GM18520 (cell line): ENCODE results near the gene CAMSAP3.
"Not testable (repeated sequence)": the region's sequence is repeated elsewhere in the genome, so short reads cannot be mapped to it uniquely, and the experiment has no call there.

ENCODE experiments used
- ATAC-seq: cut with Tn5 transposase; IDR thresholded peaks from one replicate; pipeline ENCODE4 v1.9.1; 2021; ENCODE audit not compliant: unreplicated experiment

Gene CAMSAP3

DNA sequence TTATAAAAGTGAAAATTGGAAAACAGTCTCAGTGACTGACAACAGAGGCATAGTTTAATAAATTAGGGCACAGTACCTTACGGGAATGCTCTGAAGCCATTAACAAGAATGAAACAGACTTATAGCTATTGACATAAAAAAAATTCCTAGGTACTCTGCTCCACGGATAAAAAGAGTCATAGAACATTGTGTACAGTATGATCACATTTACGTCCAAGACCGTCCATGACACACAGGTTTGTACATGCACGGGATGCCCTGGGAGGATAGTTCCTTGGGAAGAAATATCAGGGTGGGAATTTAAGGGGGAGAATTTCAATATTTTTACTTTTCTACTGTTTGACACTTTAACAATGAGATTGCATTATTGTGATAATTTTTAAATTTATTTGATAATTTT lies 24.9 kb upstream of the CAMSAP3 start:
- no peak for ATAC-seq

DNA sequence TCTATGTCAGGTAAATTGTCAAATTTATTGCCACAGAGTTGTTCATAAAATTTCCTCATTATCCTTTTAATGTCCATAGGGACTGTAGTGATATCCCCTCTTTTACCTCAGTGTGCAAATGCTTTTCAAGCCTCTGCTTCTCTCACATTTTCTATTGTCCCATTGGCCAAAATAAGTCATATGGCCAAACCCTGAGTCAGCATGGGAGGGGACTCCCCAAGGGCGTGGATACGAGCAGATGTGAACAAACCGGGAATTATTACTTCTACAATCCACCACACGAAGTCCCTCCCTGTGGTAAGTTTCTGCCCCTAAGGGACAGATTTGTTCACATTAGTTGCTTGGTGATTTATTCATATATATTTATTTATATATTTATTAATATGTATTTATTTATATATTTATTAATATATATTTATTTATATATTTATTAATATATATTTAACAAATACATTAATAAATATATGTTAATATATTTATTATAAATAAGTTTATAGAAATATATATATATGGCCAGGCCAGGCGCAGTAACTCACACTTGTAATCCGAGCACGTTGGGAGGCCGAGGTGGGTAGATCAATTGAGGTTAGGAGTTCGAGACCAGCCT lies 20.1 kb upstream of the CAMSAP3 start:
- ATAC-seq = no peak

DNA sequence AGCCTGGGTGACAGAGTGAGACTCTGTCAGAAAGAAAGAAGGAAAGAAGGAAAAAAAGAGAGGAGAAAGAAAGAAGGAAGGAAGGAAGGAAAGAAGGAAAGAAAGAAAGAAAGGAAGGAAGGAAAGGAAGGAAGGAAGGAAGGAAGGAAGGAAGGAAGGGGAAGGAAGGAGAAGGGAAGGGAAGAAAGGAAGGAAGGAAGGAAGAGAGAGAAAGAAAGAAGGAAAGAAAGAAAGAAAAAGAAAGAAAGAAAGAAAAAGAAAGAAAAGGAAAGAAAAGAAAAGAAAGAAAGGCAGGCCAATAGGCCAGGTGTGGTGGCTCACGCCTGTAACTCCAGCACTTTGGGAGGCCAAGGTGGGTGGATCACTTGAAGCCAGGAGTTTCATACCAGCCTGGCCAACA lies 18.2 kb upstream of the CAMSAP3 start:
- not testable (repeated sequence) for ATAC-seq

DNA sequence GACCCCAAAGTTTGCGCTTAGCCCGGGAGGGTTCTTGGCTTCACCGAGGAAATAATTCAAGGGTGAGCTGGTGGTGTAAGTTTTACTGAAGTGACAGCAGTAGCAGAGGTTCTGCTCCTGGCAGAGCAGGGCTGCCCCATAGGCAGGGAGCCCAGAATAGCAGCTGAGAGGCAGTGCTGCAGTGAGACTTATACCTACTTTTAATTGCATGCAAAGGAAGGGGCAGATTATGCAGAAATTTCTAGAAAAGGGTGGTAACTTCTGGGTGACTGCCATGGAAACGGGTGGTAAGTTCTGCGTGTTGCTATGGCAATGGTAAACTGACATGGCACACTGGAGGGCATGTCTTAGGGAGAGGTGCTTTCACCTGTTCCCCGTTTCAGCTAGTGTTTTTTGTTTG lies 17.5 kb upstream of the CAMSAP3 start:
- no peak for ATAC-seq

DNA sequence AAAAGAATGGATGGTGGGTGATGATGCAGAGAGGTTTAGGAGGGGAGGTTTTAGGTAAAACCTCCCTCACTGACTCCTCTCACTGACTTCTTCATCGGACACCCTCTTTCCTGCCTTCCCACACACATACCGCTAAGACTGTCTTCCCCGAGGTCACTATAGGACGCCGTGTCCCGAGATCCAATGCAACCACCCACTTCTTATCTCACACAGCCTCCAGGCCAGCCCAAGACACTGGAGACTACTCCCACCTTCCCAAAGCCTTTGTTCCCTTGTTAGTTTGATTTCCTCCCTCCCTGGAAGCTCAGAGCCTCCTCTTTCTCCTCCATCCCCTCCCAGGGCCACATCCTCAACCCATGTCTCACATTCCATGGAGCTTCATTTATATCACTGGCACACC lies 16.5 kb upstream of the CAMSAP3 start:
- no peak for ATAC-seq

DNA sequence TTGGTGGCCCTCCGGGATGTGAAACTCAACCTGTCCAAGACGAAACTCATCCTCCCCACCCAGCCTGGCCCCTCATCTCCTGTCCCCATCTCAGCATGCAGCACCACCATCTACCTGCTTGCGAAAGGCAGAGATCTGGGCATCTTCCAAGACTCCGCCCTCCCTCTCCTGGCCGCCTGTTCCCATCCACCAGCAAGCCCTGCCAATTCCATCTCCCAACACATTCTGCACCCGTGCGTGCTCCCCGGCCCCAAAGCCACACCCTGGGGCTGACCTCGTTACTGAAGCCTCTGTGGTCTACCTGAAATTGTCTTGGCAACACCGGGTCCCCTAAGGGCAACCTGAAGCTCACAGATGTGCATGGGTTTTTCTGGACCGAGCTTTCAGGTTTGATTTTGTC lies 13.2 kb upstream of the CAMSAP3 start:
- ATAC-seq = no peak

DNA sequence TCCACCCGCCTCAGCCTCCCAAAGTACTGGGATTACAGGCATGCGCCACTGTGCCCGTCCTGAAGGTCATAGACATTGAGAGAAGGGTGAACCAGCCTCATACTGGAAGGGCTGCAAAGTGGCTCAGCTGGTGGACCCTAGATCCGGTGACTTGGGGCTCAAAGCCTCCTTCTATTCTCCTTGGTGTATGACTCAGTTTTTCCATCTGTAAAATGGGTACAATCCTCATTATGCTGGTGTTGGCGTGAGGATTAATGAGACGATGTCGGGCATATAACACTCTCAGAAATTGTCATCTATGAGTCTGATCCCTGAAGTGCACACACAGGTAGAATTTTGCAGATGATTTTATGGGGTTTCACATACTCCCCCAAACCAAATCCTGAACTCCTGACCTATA lies 5.8 kb upstream of the CAMSAP3 start:
- no peak for ATAC-seq

DNA sequence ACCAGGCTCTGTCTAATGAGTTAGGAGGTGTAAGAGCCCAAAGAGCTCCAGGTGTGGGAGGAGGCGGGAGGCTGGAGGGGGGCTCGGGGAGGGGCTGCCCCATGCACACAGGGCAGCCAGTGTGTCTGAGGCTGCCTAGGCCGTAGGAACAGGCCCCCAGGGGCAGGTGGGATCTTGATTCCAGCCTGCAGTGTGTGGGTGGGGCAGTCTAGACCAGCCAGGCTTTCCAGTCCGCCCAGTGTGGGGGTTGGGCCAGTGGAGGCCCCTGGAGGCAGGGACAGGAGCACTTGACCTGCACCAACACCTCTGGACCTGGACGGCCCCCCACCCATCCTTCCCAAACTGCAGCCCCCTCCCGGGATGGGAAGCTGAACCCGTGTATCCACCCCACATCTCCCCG lies 5.4 kb upstream of the CAMSAP3 start:
- no peak for ATAC-seq

DNA sequence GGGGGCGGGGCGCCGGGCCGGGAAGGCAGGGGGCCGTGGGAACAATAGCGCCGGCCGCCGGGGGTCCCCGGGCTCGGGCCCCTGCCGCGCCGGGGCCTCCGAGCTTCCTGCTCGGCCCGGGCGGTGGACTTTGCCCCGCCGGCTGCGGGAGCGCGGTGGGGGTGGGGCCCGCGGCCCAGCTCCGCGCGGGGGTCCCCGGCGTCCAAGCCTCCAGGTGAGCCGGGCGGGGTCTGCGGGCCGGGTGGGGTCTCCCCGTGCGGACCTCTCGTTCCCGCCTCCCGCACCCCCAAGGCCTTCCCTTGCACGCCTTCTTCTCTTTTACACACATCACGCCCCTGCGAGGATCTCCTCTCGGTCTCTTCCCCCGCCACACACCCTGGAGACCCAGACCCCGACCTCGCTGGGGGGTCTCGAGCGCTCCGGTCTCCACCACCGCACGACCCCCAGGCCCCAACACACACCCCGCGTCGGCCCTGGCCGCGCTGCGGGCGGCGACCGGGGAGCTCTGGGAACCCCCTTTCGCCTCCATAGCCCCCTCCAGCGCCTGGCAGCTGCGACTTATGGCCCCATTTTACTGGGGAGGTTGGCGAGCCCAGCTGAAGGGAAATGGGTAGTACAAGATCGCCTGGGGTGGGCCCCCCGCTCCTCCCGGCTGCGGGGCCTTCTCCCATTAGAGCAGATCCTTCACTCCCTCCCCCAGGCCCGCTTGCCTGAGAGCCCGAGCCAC lies 711 bp downstream of the CAMSAP3 start:
- no peak for ATAC-seq

DNA sequence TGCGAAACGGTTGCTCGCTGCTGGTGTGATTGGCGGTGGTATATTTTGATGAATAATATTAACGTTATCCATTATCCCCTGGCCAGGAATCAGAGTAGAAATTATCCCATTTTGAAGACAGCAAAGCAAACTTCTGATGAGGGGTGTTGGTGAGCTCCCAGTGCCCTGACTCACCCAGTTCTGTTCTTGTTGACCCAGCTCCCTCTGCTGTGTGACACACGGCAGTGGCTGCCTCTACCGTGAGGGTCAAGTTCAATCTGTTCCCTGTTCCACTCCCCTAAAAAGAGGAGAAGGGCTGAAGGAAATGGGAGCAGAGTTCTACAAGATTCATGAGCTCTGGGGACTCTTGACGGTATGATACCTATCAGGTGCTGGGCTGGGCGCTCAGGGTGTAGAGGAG lies 2.0 kb downstream of the CAMSAP3 start:
- ATAC-seq = no peak

DNA sequence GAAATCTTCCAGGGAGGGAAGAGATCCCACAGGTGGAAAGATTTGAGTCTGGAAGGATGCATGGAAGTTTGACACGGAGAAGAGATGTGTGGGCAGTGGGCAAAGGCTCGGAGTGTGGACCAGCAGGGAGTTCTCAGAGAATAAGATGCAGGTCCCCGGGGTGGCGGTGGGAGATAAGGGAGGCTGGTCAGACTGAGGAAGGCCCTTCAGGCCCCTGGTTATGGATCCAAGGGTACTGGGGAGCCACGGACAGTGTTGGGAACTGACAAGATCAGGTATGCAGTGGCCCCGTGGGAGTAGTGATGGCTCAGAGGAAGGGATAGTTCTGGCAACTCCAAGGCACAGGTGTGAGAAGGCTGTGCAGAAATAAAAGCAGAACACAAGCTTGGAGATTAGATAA lies 2.5 kb downstream of the CAMSAP3 start:
- no peak for ATAC-seq

DNA sequence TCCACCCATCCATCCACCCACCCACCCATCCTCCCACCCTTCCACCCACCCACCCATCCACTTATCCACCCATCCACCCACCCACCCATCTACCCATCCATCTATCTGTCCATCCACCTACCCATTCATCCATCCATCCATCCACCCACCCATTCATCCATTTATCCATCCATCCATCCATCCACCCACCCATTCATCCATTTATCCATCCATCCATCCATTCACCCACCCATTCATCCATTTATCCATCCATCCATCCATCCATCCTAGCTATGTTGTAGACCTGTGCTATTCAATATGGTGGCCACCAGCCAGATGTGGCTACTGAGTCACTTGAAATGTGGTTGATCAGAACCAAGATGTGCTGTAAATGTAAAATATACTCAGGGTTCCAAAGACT lies 5.1 kb downstream of the CAMSAP3 start:
- no peak for ATAC-seq

DNA sequence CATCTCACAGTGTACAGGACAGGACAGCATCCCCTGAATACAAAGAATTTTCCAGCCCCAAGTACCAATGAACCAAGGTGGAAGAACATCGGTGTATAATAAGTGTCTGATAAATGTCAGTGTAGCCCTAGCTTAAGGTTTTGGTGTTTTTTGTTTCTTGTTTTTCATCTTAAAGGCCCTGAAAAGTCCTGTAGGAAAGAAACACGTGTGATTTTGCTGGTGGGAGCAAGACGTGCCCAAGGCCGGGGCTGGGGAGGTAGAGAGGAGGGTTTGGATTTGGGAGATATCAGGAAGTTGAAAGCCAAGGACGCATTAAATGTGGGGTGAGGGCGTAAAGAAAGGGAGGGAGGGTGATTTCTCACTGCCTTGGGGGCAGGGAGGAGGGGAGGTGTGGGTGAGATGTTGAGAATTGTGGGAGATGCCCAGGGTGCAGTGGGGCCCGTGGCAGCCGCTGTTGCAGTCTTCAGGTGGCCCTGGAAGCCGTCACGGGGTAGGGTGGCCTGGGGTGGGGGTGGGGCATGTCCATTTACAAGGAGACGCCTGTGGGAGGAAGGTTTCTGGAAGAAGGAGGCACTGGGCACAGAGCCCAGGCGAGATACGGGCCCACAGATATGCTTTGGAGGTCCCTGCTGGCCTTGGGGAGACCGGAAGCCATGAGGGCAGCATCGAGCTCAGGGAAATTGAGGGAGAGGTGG lies 6.7 kb downstream of the CAMSAP3 start:
- no peak for ATAC-seq

DNA sequence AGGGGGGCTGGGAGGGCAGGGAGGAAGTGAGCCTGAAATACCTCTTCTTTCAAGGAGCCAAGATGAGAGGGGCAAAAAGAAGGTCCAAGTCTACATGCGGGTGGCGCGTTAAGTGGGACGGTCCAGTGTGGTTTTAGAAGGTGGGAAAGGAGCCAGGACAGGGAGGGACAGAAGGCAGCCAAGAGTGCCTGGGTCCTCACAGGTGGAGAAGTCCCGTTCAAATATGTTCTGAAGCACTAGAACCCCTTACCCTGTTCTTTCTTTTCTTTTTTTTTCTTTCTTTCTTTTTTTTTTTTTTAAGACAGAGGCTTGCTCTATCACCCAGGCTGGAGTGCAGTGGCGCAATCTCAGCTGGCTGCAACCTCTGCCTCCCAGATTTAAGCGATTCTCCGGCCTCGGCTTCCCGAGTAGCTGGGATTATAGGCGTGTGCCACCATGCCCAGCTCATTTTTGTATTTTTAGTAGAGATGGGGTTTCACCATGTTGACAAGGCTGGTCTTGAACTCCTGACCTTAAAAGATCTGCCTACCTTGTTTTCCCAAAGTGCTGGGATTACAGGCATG lies 7.4 kb downstream of the CAMSAP3 start:
- ATAC-seq = no peak

DNA sequence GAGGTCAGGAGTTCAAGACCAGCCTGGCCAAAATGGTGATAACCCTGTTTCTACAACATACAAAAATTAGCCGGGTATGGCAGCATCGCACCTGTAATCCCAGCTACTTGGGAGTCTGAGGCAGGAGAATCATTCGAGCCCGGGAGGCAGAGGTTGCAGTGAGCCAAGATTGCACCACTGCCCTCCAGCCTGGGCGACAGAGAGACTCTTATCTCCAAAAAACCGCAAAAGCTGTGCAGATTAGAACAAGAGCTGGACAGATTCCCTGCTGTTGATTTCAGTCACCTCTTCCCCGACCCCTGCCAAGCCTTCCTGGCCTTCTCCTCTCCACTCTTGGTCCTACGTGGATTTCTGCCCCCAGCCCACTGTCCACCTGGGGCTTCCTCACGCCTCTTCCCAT lies 8.3 kb downstream of the CAMSAP3 start:
- ATAC-seq = no peak

DNA sequence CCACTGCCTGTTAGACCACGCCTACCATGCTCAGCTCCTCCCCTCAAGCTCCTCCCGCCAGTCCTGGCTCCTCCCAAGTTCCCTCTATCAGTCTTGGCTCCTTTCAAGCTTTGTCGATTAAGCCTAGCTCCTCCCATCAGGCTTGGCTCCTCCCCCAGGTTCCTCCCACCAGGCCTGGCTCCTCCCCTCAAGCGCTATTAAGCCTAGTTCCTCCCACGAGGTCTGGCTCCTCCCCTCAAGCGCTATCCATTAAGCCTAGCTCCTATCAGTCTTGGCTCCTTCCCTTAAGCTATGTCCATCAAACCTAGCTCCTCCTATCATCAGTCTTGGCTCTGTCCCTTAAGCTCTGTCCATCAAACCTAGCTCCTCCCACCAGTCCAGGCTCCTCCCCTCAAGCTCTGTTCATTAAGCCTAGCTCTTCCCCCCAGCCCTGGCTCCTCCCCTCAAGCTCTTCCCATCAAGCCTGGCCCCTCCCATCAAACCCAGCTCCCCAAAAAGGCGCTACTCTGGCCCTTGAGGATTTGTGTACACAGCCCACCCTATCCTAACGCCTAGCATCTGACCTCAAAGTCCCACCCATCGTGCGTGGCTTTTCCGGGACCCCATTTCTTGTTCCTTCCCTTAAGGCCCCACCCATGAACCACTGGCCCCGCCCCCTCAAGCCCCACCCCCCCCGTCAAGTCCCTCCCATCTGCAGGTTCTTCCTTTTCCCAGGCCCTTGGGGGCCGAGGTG lies 10.0 kb downstream of the CAMSAP3 start:
- no peak for ATAC-seq

DNA sequence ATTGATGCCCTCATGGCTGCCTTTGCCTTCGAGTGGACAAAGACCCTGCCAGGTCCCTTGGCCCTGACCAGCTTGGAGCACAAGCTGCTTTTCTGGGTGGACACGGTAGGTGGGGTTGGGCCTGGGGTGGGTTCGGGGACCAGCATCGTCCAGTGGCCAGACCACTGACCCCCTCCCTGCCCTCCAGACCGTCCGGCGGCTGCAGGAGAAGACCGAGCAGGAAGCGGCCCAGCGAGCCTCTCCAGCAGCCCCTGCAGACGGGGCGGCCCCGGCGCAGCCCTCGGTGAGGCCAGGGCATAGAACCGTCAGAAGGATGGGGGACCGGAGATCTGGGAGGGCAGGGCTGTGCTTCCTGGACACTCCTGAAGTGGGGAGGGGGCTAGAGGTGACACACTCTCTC lies 10.6 kb downstream of the CAMSAP3 start:
- no peak for ATAC-seq

DNA sequence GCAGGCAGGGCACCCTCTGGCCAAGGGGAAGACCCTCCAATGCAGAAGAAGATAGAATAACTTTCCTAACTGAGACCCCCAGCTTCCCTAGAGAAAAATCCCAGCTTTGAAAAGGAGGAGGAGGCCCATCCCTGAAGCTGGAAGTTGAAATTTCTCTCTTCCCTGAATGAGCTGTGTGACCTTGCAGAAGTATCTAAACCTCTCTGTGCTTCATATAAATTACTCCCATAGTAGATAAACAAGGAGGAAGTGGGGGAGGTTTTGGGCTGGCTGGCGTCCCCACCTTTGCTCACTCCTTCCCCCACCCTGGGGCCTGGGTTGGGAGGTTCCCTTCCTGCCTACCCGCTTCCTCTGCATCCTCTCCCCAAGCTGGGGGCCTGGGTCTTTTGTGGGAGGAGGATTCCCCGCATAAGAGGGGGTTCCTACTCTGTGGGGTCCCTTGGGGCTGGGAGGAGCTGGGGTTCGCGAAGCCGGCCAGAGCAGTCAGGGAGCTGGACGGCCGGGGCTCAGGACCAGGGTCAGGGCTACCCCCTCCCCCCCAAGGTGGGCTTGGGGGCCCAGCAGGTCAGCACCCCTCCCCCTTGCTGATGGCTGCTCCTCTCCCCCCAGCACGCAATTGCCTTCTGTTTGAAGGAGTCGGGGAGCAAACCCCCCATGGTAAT lies 11.7 kb downstream of the CAMSAP3 start:
- no peak for ATAC-seq

DNA sequence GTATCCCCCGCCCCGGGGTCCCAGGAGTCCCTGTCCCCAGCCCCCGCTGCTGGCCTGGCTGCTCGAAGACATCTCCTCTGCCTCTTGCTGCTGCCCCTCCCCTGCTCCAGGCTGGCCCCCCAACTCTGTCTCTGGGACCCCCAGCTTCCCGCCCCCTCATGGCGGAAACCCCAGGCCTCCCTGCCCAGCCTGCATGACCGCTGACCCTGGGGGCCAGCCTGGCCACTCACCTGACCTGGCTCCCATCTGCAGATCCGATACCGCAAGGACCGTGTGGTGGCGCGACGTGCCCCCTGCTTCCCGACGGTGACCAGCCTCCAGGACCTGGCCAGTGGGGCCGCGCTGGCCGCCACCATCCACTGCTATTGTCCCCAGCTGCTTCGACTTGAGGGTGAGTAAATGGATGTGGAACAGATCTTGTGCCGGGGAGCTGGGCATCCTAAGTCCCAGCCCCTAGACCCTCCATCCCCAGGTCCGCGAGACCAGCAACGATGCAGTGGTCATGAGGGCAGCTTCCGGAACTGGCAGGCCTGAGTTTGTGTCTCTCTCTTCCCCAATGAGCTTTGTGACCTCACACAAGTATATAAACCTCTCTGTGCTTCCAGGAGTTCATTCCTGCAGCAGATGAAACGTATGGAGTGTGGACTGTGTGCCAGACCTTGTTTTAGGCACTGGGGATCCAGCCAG lies 12.4 kb downstream of the CAMSAP3 start:
- no peak for ATAC-seq

DNA sequence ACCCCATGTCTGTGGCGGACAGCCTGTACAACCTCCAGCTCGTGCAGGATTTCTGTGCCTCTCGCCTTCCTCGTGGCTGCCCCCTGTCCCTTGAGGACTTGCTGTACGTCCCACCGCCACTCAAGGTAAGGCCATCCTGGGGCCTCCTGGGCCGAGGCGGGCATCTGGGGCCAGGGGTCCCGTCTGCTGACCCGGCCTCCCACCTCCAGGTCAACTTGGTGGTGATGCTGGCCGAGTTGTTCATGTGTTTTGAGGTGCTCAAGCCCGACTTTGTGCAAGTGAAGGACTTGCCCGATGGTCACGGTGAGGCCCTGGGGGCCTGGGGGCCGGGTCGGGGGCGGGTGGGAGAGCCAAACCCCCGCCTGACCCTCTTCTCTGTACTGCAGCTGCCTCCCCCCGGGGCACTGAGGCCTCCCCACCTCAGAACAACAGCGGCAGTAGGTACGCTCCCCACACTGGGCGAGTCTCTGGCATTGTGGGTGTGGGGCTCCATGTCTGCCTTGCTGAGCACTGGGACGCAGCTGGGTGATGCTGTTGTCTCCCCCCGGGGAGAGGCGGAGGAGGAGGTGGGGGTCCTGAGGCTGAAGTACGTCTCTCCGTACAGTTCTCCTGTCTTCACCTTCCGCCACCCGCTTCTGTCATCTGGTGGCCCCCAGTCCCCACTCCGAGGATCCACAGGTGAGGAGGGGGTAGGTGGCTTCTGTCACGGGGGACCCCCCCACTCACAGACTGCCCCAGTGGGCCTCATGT lies 15.0 kb downstream of the CAMSAP3 start:
- no peak for ATAC-seq
